GM11168 (cell line): ENCODE results near the gene ZSWIM6.

Experiments
- in situ Hi-C: fragments of 300-500 bp; cut with MboI; formaldehyde crosslinking; loops from one replicate; pipeline ENCODE4 v1.12.0; 2022; ENCODE audit warnings: low sequenced_read_pairs; ENCODE audit not compliant: unreplicated experiment

Gene ZSWIM6

GRCh38 chr5:61306531-61307131 is 25.4 kb upstream of the ZSWIM6 start:
- in situ Hi-C loops: no loop called here

DNA sequence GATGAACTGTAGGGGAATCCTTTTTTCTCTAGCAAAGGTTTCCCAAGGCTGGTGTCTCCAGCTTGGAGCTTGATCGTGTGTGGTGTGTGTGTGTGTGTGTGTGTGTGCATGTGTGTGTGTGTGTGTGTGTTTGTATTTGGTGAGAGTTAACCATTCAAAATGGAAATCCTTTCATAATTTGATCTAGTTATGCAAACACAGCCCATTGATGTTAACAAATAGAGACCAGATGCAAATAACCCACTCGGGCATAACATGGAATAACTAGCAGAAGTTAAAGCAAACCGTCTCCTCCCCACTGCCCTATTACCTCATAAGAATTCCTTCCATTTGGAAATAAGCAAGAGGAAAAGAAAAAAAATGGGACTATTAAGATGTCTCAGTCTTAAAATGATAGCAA is 24.9 kb upstream of the ZSWIM6 start:
- in situ Hi-C loops: no loop called here

- in situ Hi-C loops: no loop called here
Observed at GRCh38 chr5:61307611-61308010, 24.4 kb upstream of the ZSWIM6 start.

- in situ Hi-C loops: no loop called here
Observed at GRCh38 chr5:61308712-61309111, 23.3 kb upstream of the ZSWIM6 start.

DNA sequence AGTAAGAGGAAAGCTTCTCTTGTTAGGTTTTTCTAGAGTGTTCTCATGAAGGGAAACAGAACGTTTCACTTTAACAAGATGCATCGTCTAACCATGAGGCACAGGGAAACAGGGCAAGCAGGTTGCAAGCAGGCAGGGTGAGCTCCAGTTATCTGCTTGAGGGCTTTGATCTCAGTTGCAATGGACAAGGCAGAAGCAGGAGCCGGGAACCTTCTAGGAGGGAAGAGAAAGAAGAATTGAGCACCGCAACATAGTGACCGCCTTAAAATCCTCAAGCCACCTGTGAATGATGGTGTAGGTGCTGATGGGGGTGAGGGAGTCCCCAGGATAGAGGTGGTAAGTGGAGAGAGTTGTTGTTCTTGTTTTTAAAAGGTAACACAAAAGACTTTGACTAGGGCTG is 22.9 kb upstream of the ZSWIM6 start:
- in situ Hi-C loops: no loop called here

- in situ Hi-C loops: no loop called here
Observed at GRCh38 chr5:61311056-61311610, 20.9 kb upstream of the ZSWIM6 start.

DNA sequence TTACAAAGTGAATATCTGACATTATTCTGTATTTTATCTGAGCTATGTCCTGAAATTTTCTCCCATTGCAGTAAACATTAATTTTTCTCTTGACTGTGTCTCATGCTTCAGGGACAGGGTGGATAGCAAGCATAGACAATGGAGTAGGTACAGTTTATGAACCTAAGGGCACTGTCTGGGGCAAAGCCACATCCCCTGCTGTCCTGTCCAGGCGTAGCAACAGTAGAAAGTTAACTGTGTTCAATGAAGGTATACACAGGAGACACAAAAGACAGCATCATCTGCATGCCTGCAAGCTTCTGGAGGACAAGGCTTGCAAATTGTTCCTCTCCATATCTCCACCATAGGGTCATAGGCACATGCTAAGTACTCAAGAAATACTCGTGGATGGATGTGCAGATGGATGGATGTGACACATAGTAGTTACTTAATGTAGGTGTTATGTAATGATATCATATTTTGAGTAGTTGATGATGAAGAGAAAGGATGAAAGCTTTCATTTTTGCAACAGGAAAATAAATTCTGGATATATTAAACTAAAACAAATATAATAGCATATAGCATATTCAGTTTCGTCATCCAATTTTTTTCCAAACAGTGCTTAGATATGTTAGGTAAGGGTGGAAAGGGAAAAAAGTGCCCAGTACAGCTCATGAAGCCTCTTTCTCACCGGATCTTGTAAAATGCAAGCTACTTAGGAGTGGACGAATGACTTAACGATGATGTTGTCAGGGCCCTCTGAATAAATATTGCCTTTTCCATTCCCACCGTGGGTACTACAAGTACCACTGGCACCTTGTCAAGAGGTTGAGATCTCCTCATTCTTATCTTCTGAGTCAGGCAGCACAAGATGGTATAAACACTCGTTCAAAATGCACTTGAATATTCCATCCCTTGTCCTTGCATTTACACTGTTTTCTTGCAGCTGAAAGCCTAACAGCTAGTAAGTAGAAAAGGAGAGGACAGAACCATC is 19.9 kb upstream of the ZSWIM6 start:
- in situ Hi-C loops: no loop called here

- in situ Hi-C loops: no loop called here
Observed at GRCh38 chr5:61313960-61314681, 17.9 kb upstream of the ZSWIM6 start.

GRCh38 chr5:61318376-61318775 is 13.7 kb upstream of the ZSWIM6 start:
- in situ Hi-C loops: no loop called here

DNA sequence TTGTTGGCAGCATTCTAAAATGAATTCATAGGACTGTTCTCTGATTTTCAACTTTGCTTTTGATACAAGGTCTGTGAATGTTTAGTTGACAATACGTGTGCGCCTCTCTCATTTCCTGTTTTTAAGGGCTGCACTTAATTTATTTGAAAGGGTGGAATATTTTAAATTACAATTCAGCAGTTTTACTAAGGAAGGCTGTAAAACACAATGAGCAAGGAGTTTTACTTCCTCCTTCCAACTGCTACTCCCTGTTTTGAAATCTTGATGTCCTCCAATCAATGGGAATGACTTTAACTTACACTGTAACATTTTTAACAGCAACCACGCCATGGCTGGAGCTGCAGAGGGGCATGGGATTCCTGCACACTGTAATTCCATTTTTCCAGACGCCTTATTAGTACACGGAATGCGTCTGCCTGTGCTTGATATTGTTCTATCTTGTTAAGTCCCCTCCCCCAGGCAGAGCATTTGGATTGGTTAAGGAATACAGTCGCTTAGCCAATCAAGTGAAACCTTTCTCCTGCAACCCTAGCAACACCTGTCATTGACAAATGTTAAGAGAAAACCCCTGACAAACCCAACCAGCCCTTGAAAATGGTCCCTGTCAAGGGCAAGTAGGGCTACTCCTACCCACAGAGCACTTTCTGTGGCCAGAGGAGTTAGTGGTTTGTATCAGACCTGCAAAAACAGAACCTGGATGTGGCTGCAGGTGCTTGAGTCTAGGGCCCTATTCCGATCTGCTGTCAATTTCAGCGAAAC is 12.5 kb upstream of the ZSWIM6 start:
- in situ Hi-C loops: loop anchor here (10.0 kb wide), 1 partner anchor 155 kb away; the partner anchor contains the start of gene SMIM15

GRCh38 chr5:61320860-61321259 is 11.2 kb upstream of the ZSWIM6 start:
- in situ Hi-C loops: loop anchor here (10.0 kb wide), 1 partner anchor 156 kb away; the partner anchor contains the start of gene SMIM15

DNA sequence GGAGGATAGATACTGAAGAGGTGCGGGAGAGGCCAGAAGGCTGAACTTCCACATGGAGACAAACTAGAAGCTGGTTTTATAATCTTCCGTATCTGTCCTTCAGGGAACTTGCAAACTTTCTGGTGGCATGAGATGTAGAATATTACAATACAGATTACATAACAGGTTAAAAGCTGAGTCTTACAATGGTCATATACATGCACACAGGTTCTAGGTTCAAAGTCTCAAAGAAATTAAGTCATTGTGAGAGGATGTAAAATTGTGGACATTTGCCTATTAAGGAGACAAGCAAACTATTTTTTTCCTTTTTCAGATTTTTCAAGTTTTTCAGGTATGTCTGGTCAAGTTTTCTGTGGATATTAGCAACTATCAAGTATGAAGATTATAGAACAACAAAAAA is 10.4 kb upstream of the ZSWIM6 start:
- in situ Hi-C loops: loop anchor here (10.0 kb wide), 1 partner anchor 157 kb away; the partner anchor contains the start of gene SMIM15

DNA sequence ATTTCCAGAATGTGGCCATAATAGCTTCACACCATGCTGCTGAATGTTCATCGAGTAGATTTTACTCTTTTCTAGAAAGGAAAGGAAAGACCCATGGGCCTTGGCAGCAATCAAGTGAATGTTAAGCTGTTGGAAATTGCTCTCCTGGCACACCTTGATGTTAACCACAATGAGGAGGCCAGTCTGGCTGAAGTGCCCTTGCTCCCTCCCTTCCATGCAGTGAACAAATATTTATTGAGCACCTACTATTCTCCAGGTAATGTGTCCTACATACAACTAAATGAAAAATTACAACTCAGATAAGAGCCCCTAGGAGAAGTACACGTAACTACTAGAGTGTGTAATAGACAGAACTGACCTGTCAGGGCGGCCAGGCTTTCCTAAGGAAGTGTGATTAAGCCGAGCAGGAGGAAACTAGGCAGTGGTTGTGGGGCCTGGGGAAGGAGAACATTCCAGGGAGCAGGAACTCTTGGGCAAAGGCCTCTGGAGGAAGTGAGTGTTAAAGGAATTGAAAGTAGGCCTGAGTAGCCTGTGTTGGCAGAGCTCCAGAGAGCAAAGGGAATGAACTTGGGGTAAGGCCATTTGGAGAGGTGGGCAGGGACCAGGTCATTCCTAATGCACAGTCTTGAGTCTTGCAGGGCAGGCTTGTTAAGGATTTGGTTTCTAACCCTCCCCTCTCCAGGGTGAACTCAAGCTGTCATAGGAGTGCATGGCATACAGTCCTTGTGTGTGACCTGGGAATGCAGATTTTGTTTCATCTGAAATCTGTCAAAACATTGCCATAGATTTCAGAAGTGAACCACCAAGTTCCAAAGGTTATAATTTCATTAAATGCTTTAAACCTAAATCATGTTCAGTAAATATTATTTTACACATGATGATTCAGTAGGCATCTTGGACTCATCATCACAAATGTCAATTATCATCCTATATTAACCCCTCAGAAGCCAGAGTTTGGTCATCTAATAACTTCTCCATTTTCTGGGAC is 9.0 kb upstream of the ZSWIM6 start:
- in situ Hi-C loops: loop anchor here (10.0 kb wide), 1 partner anchor 158 kb away; the partner anchor contains the start of gene SMIM15

- in situ Hi-C loops: loop anchor here (10.0 kb wide), 1 partner anchor 163 kb away; the partner anchor contains the start of gene SMIM15
Observed at GRCh38 chr5:61327760-61328753, 4.0 kb upstream of the ZSWIM6 start.

DNA sequence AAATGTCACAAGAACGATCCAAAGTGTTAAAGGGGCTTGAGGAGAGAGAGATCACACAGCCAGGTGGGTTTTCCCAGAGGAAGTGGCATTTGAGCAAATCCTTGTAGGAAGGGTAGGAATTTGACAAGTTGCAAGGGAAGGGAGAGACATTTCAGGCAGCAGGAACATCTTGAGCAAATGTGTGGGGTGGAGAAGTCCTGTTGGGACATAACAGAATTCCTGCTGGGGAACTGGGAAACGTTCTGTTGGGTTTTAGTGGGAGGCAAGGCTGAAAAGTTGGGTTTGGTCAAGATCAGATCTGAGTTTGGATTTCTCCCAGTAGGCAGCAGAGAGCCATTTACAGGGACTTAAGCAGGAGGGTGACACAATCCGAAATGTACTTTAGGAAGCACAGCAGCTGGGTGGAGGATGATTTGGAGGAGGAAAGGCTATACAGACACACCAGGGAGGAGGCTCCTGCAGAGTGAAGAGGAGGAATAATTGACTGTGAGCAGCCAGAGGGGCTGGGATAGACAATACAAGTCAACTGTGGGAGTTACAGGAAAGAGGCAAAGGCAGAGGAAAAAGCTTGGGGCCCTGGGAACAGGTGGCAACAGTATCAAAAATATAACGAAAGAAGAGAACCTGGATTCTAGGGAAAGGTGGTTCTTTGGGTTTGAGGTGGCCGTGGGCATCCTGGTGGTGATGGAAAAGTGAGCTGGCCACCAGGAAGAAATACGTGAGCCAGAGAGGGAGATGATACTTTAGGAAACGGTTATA is 3.1 kb upstream of the ZSWIM6 start:
- in situ Hi-C loops: loop anchor here (10.0 kb wide), 1 partner anchor 164 kb away; the partner anchor contains the start of gene SMIM15

GRCh38 chr5:61329550-61330128 is 2.4 kb upstream of the ZSWIM6 start:
- in situ Hi-C loops: loop anchor here (10.0 kb wide), 1 partner anchor 165 kb away; the partner anchor contains the start of gene SMIM15
